Loucy (cell line): Measurements from ENCODE around the gene MFAP2.
"Not testable (repeated sequence)": the region's sequence is repeated elsewhere in the genome, so short reads cannot be mapped to it uniquely, and the experiment has no call there.

Experiments
- EZH2phosphoT487 ChIP-seq: fragments of 200-600 bp; IDR thresholded peaks from 2 replicates; pipeline ENCODE4 v1.6.1; 2018; ENCODE audit warnings: antibody characterized with exemption, mild to moderate bottlenecking, moderate library complexity, borderline replicate concordance
- TF ChIP-seq, protein P1 (sequence below): fragments of 200-600 bp; sonication (generic); conservative IDR thresholded peaks from 2 replicates; pipeline ENCODE4 v1.5.1; 2014; ENCODE audit warnings: mild to moderate bottlenecking, antibody characterized with exemption, low read length

DNA sequence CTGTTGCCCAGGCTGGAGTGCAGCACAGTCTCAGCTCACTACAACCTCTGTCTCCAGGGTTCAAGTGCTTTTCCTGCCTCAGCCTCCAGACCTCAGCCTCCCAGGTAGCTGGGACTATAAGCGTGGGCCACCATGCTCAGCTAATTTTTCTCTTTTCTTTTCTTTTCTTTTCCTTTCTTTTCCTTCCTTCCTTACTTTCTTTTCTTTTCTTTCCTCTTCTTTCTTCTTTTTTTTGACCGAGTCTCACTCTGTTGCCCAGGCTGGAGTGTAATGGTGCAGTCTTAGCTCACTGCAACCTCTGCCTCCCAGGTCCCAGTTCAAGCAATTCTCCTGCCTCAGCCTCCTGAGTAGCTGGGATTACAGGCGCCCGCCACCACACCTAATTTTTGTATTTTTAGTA is 16.3 kb downstream of the MFAP2 start:
- TF ChIP-seq, protein P1, sequence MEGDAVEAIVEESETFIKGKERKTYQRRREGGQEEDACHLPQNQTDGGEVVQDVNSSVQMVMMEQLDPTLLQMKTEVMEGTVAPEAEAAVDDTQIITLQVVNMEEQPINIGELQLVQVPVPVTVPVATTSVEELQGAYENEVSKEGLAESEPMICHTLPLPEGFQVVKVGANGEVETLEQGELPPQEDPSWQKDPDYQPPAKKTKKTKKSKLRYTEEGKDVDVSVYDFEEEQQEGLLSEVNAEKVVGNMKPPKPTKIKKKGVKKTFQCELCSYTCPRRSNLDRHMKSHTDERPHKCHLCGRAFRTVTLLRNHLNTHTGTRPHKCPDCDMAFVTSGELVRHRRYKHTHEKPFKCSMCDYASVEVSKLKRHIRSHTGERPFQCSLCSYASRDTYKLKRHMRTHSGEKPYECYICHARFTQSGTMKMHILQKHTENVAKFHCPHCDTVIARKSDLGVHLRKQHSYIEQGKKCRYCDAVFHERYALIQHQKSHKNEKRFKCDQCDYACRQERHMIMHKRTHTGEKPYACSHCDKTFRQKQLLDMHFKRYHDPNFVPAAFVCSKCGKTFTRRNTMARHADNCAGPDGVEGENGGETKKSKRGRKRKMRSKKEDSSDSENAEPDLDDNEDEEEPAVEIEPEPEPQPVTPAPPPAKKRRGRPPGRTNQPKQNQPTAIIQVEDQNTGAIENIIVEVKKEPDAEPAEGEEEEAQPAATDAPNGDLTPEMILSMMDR, result not testable (repeated sequence)
- TF ChIP-seq EZH2phosphoT487, result not testable (repeated sequence)
